ENCODE data around the gene SFTPB.

Gene SFTPB

GRCh38 chr2:85613717-85614515 lies 54.1 kb downstream of the SFTPB start:
- no peak for DNase-seq

- peak in 57 of 58 donors; percentile 41 to 91 (median 80) for DNase-seq
Observed at GRCh38 chr2:85611705-85612587, 56.1 kb downstream of the SFTPB start, which contains the start of gene C2orf68. TSS of gene C2orf68 (minus strand) at chr2:85612066. CDS start at chr2:85611984, 82 bp downstream.

- peak in 1 of 58 donors; percentile 46 for DNase-seq
Observed at GRCh38 chr2:85611217-85611704, 56.7 kb downstream of the SFTPB start.
